Muscle of arm (tissue), 12 donors: ENCODE results near the gene BBIP1. TPM values are rescaled to one million over a fixed set of nuclear protein-coding genes. Genes with fewer than 3 reads are reported as not detected.
"Not testable (repeated sequence)": the region's sequence is repeated elsewhere in the genome, so short reads cannot be mapped to it uniquely, and the experiment has no call there.

Experiments used
- DNase-seq: peaks from one replicate; pipeline ENCODE4 v3.0.0-alpha.2; 2013
- polyA plus RNA-seq, 12 donors: library from polyadenylated mRNA; unstranded; fragments of 120-200 nt; gene quantifications; one replicate each; pipeline ENCODE4 v1.2.1, GENCODE V29; 2013; ENCODE audit not compliant: insufficient read length in 12 of 12

BBIP1 gene
- polyA plus RNA-seq, 12 donors, result 16.2 to 62.7 (median 33.7) TPM; not detected in 1

GRCh38 chr10:110892602-110893288, 26.2 kb downstream of the BBIP1 start:
- DNase-seq, result no peak

GRCh38 chr10:110887560-110887959, 31.4 kb downstream of the BBIP1 start:
- no peak for DNase-seq

GRCh38 chr10:110885932-110886674, 32.9 kb downstream of the BBIP1 start:
- DNase-seq, result no peak

GRCh38 chr10:110883924-110884323, 35.1 kb downstream of the BBIP1 start:
- no peak for DNase-seq

GRCh38 chr10:110881905-110882304, 37.1 kb downstream of the BBIP1 start:
- DNase-seq, result no peak

GRCh38 chr10:110881247-110881646, 37.7 kb downstream of the BBIP1 start:
- no peak for DNase-seq

- DNase-seq, result no peak
These were observed 39.0 kb downstream of the BBIP1 start for GRCh38 chr10:110880012-110880411.

- no peak for DNase-seq
These were observed 42.2 kb downstream of the BBIP1 start for GRCh38 chr10:110876788-110877187.

GRCh38 chr10:110876000-110876399, 43.0 kb downstream of the BBIP1 start:
- no peak for DNase-seq

- no peak for DNase-seq
These were observed 45.0 kb downstream of the BBIP1 start for GRCh38 chr10:110873951-110874350.

- DNase-seq, result no peak
These were observed 45.7 kb downstream of the BBIP1 start for GRCh38 chr10:110872984-110873923.

- DNase-seq, result peak; percentile 89
These were observed 46.6 kb downstream of the BBIP1 start for GRCh38 chr10:110872145-110872983.

GRCh38 chr10:110871298-110872084, 47.5 kb downstream of the BBIP1 start, which contains the start of gene PDCD4:
TSS of gene PDCD4 (plus strand) at chr10:110871928. CDS start at chr10:110876028, 4,100 bp downstream.
- DNase-seq, result peak; percentile 100

- no peak for DNase-seq
These were observed 48.1 kb downstream of the BBIP1 start for GRCh38 chr10:110870823-110871297.

- DNase-seq, result no peak
These were observed 50.0 kb downstream of the BBIP1 start for GRCh38 chr10:110868981-110869380.

GRCh38 chr10:110867807-110868465, 51.0 kb downstream of the BBIP1 start:
- no peak for DNase-seq

GRCh38 chr10:110867011-110867806, 51.8 kb downstream of the BBIP1 start:
- DNase-seq, result not testable (repeated sequence)

GRCh38 chr10:110865809-110866482, 53.0 kb downstream of the BBIP1 start:
- DNase-seq, result no peak
